ENCODE results near the gene TBC1D12. TPM values are rescaled to one million over a fixed set of nuclear protein-coding genes. Genes with fewer than 3 reads are reported as not detected.

The TBC1D12 gene
- total RNA-seq = 7.6 and 8.9 TPM in 2 replicates

DNA sequence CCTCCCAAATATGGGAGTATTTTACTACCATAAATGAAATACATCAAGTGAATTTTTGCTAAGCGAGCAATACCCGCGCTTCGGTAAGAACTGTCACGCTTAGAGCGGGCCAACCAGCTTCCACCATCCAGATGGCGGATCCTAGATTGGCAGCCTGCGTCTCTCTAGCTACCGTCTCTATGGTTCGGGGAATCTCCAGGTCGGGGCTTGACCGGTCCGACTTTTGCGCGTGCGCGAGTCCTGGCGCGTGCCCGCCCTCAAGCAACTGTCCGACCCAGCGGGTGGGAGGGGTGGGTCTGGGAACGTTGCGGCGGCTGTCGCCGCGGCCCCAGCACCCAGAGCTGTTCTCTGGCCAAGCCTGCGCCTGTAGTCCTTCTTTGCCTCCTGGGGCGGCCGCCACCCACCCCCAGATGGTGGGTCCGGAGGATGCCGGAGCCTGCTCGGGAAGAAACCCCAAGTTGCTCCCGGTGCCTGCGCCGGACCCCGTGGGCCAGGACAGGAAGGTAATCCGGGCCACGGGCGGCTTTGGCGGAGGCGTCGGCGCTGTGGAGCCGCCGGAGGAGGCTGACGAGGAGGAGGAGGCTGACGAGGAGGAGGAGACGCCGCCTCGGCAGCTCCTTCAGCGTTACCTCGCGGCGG lies at the start of gene TBC1D12:
TBC1D12 (plus strand) TSS at position 338 of the 639 bp plus-strand sequence; CDS start at position 411, 73 bp downstream.

GRCh38 chr10:94362360-94363250 lies 39.7 kb upstream of the TBC1D12 start, which contains the start of gene NOC3L:
NOC3L (minus strand) TSS chr10:94362939; CDS start chr10:94362838, 101 bp downstream.

DNA sequence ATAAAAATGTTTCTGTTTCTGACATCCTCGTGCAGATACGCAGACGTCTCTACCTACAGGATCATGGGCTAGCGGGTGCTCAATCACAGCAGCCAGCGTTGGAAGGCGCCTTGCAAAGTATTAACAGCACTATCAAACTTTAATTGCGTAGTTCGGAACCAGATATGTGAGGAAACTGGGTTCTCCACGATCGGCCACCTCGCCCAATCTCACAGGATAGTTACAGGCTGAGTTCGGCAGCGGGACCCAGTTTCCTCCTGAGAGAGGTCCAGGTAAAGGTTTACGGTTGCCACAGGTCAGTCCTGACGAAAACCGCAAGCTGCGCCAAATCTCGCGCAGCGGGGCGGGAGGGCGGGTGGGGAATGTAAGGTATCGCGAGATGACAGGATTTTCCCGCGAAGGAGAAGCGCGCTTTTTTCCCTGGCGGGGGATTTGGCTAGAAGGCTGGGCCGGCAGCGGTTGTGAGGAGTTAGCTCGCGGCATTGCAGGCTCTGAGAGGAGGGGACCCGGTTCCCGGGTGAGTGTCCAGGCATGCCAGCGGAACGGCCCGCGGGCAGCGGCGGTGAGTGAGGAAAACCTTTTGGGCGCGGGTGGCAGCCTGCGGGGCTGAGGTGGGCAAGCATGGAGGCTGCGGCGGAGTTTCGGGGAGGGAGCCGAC lies 143.2 kb downstream of the TBC1D12 start, which contains the start of gene HELLS:
HELLS (plus strand) TSS at position 398 of the 658 bp plus-strand sequence; CDS start at position 532, 134 bp downstream.

Other genes with a start within 250 kb of the TBC1D12 start
- gene NOC3L, start 39.6 kb upstream of the TBC1D12 start, total RNA-seq = 6.1 and 7.7 TPM in 2 replicates
- 4.4 and 7.7 TPM in 2 replicates for gene HELLS, start 143.2 kb downstream of the TBC1D12 start, total RNA-seq